Prostate gland (tissue), 2 donors: ENCODE results near the gene BTF3. TPM values are rescaled to one million over a fixed set of nuclear protein-coding genes. Genes with fewer than 3 reads are reported as not detected.

Source experiments
- DNase-seq: peaks from one replicate; pipeline ENCODE4 v3.0.0-alpha.2; 2019; ENCODE audit warnings: low spot score
- H3K27ac ChIP-seq, 2 donors: fragments of 200-600 bp; sonication (generic); 2 replicates each; pipeline ENCODE4 v1.5.1; 2017 to 2019
- H3K27me3 ChIP-seq: fragments of 200-600 bp; sonication (generic); replicated peaks from 2 replicates; pipeline ENCODE4 v1.5.1; 2019; ENCODE audit not compliant: insufficient read depth
- H3K36me3 ChIP-seq, 2 donors: fragments of 200-600 bp; sonication (generic); 1 replicate in 1 of 2; 2 replicates in 1 of 2; pipeline versions ENCODE4 v1.5.1 to v1.8.1; 2017 to 2019
- H3K4me1 ChIP-seq: fragments of 200-600 bp; sonication (generic); replicated peaks from 2 replicates; pipeline ENCODE4 v1.5.1; 2019
- H3K4me3 ChIP-seq, 2 donors: fragments of 200-600 bp; sonication (generic); 2 replicates each; pipeline ENCODE4 v1.5.1; 2017 to 2019
- H3K9me3 ChIP-seq: fragments of 200-600 bp; sonication (generic); 2 replicates; pipeline ENCODE4 v1.5.1; 2017
- POLR2A ChIP-seq: fragments of 450-650 bp; IDR thresholded peaks from one replicate; pipeline ENCODE4 v1.6.1; 2016; ENCODE audit warnings: antibody characterized with exemption, mild to moderate bottlenecking
- POLR2AphosphoS5 ChIP-seq: sonication (generic); formaldehyde crosslinking; IDR thresholded peaks from one replicate; pipeline ENCODE4 v1.6.1; 2017; ENCODE audit warnings: antibody characterized with exemption
- whole genome bisulfite sequencing: methylation state at CpG from one replicate; pipeline ENCODE4 v1.1.5; 2018; 5-methylcytosine and 5-hydroxymethylcytosine counted together
- intact Hi-C: fragments of 100-400 bp; cut with DNase I; formaldehyde crosslinking; loops from one replicate; pipeline ENCODE4 v1.14.2; 2022
- total RNA-seq, 2 donors: library from RNA; depleted of rRNA; stranded (reverse); fragments of >200 nt; gene quantifications; one replicate each; pipeline ENCODE4 v1.1.0, GENCODE V29; 2016
- TF ChIP-seq, protein P1 (sequence below), 4 experiments: fragments of 200-600 bp in 2 of 4; fragments of 450-650 bp in 2 of 4; sonication (generic) in 2 of 4; IDR thresholded peaks; 1 replicate in 3 of 4; 2 replicates in 1 of 4; pipeline ENCODE4 v1.5.1; 2016 to 2019; ENCODE audit warnings: antibody characterized with exemption in 4 of 4, mild to moderate bottlenecking in 2 of 4, moderate library complexity in 2 of 4

The BTF3 gene
- total RNA-seq, 2 donors from 2014 or later, result 363 to 598 TPM

- Histone ChIP-seq H3K4me1 (no peaks in the 10 kb centered on the region), H3K27me3 (no peaks in the 10 kb centered on the region), H3K27ac (peak overlapping the region; percentile 29), H3K36me3 (no peaks in the 10 kb centered on the region), H3K9me3 (no peaks in the 10 kb centered on the region), H3K4me3 (no peak overlapping the region)
- intact Hi-C loops, result no loop called here
- peak; percentile 86 for DNase-seq
- TF ChIP-seq, protein P1, sequence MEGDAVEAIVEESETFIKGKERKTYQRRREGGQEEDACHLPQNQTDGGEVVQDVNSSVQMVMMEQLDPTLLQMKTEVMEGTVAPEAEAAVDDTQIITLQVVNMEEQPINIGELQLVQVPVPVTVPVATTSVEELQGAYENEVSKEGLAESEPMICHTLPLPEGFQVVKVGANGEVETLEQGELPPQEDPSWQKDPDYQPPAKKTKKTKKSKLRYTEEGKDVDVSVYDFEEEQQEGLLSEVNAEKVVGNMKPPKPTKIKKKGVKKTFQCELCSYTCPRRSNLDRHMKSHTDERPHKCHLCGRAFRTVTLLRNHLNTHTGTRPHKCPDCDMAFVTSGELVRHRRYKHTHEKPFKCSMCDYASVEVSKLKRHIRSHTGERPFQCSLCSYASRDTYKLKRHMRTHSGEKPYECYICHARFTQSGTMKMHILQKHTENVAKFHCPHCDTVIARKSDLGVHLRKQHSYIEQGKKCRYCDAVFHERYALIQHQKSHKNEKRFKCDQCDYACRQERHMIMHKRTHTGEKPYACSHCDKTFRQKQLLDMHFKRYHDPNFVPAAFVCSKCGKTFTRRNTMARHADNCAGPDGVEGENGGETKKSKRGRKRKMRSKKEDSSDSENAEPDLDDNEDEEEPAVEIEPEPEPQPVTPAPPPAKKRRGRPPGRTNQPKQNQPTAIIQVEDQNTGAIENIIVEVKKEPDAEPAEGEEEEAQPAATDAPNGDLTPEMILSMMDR (IDR thresholded peaks at IDR 0.05), result no peak
- peak; percentile 95 for TF ChIP-seq POLR2AphosphoS5
- 17% methylated on average over 4 of the region's 4 CpGs for WGBS
These were observed 17.0 kb downstream of the BTF3 start for GRCh38 chr5:73515232-73515631.

DNA sequence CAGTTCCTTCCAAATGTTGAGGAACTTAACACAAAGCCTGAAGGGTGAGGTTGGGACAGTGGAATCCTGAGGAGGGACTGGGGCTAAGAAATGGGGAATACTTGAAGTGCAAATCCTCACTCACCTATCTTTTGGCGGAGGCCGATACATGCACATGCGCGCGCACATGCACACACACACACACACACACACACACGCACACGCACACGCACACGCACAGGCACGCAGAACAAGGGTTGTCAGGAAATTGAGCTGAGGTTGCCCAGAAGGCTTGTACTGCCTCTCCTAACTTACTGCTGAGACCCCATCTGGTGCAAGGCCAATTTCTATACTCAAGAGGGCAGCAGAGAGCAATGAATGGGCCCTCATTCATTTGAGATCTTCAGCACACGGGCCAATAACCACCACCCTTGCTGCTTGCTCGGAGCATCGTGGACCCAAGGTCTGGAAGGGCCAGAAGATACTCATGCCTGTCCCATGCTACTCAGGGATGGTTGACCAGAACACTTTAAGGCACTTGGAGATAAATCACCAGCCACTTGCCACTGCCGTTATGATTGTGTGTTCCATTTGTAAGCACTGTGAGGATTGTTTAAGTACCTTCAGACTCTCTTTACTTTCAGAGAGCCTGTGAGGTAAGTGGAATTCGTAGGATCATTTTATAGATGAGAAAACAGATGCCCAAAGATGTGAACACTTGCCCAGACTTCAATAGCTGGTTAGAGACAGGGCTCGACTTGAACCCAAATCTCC is 21.5 kb downstream of the BTF3 start:
- Histone ChIP-seq H3K36me3 (no peaks in the 10 kb centered on the region), H3K27me3 (no peaks in the 10 kb centered on the region), H3K4me3 (no peak overlapping the region), H3K4me1 (no peaks in the 10 kb centered on the region), H3K9me3 (no peaks in the 10 kb centered on the region), H3K27ac (no peak overlapping the region)
- TF ChIP-seq, protein P1 (IDR thresholded peaks at IDR 0.05), result peak in 3 of 4 experiments; percentile 61 to 78 (median 76)
- no peak for TF ChIP-seq POLR2A
- TF ChIP-seq POLR2AphosphoS5, result peak; percentile 55
- peak; percentile 76 for DNase-seq
- 10% methylated on average over 16 of the region's 16 CpGs for WGBS
- intact Hi-C loops, result no loop called here

GRCh38 chr5:73522989-73523388 is 24.7 kb downstream of the BTF3 start:
- intact Hi-C loops, result no loop called here
- no peaks in the 10 kb centered on the region for H3K27me3 ChIP-seq
- no peaks in the 10 kb centered on the region for H3K36me3 ChIP-seq
- H3K4me1 ChIP-seq, result no peaks in the 10 kb centered on the region
- TF ChIP-seq, protein P1 (IDR thresholded peaks at IDR 0.05), result no peak
- TF ChIP-seq POLR2A, result no peak
- no peak overlapping the region for H3K27ac ChIP-seq
- H3K9me3 ChIP-seq, result no peaks in the 10 kb centered on the region
- no peak overlapping the region for H3K4me3 ChIP-seq
- no peak for DNase-seq
- WGBS, result 83% methylated on average over 7 of the region's 7 CpGs

- TF ChIP-seq POLR2A (no peak), POLR2AphosphoS5 (no peak)
- TF ChIP-seq, protein P1 (IDR thresholded peaks at IDR 0.05), result no peak
- no peak overlapping the region for H3K27ac ChIP-seq
- no peak for DNase-seq
- H3K4me1 ChIP-seq, result no peaks in the 10 kb centered on the region
- H3K4me3 ChIP-seq, result no peak overlapping the region
- intact Hi-C loops, result no loop called here
- no peaks in the 10 kb centered on the region for H3K36me3 ChIP-seq
- no peaks in the 10 kb centered on the region for H3K9me3 ChIP-seq
- H3K27me3 ChIP-seq, result no peaks in the 10 kb centered on the region
- 88% methylated on average over 1 of the region's 1 CpG for WGBS
These were observed 25.6 kb downstream of the BTF3 start for GRCh38 chr5:73523861-73524260.

- no peaks in the 10 kb centered on the region for H3K4me1 ChIP-seq
- no peaks in the 10 kb centered on the region for H3K36me3 ChIP-seq
- no peak for TF ChIP-seq POLR2A
- no peak for TF ChIP-seq POLR2AphosphoS5
- TF ChIP-seq, protein P1 (IDR thresholded peaks at IDR 0.05), result no peak
- no peaks in the 10 kb centered on the region for H3K27me3 ChIP-seq
- no peak overlapping the region for H3K4me3 ChIP-seq
- no peaks in the 10 kb centered on the region for H3K9me3 ChIP-seq
- no peak overlapping the region for H3K27ac ChIP-seq
- intact Hi-C loops, result no loop called here
- no peak for DNase-seq
- WGBS, result 58% methylated on average over 3 of the region's 3 CpGs
These were observed 27.5 kb downstream of the BTF3 start for GRCh38 chr5:73525606-73526203.
